ENCODE results near the gene CECR2.

- TF ChIP-seq SUZ12 (IDR thresholded peaks at IDR 0.05) (no peak), FOXA1 (IDR thresholded peaks at IDR 0.05) (no peak), PKNOX1 (IDR thresholded peaks at IDR 0.05) (no peak), SP1 (IDR thresholded peaks at IDR 0.05) (no peak)
Measured at GRCh38 chr22:17479135-17479534, 109.9 kb downstream of the CECR2 start.
